GM12891 (cell line): ENCODE results near the gene ATG7.

Source experiments
- DNase-seq: peaks from one replicate; pipeline ENCODE4 v3.0.0; 2011; ENCODE audit warnings: low spot score; ENCODE audit not compliant: insufficient read length
- FAIRE-seq: peaks from 2 replicates; lab custom pipeline; 2011; peaks lifted over from hg19 to GRCh38; lab: Jason Lieb, UNC
- PAX5 ChIP-seq: IDR thresholded peaks from 2 replicates; pipeline ENCODE4 v1.6.1; 2011; ENCODE audit warnings: low read length, moderate library complexity, mild to moderate bottlenecking; ENCODE audit not compliant: insufficient read depth, severe bottlenecking
- POLR2A ChIP-seq: IDR thresholded peaks from 2 replicates; pipeline ENCODE4 v1.6.1; 2011; ENCODE audit warnings: low read depth, low read length, control low read depth
- POLR2AphosphoS5 ChIP-seq: IDR thresholded peaks from 2 replicates; pipeline ENCODE4 v1.6.1; 2011; ENCODE audit warnings: low read depth, low read length, control low read depth
- POU2F2 ChIP-seq: IDR thresholded peaks from 2 replicates; pipeline ENCODE4 v1.6.1; 2011; ENCODE audit warnings: low read depth, mild to moderate bottlenecking, control low read depth, low read length, moderate library complexity
- SPI1 ChIP-seq: IDR thresholded peaks from 2 replicates; pipeline ENCODE4 v1.6.1; 2011; ENCODE audit warnings: low read depth, low read length, control low read depth
- TAF1 ChIP-seq: IDR thresholded peaks from 2 replicates; pipeline ENCODE4 v1.6.1; 2011; ENCODE audit warnings: low read depth, low read length, control low read depth

The ATG7 gene

GRCh38 chr3:11275926-11276325 is 3.7 kb downstream of the ATG7 start:
- DNase-seq (no peak), FAIRE-seq (no peak)
- TF ChIP-seq PAX5 (no peak), TAF1 (no peak), POU2F2 (no peak), POLR2AphosphoS5 (no peak), POLR2A (no peak), SPI1 (no peak)

GRCh38 chr3:11276901-11277300 is 4.7 kb downstream of the ATG7 start:
- TF ChIP-seq POLR2AphosphoS5 (no peak), SPI1 (no peak), PAX5 (no peak), POU2F2 (no peak), POLR2A (no peak)

GRCh38 chr3:11282250-11283138 is 10.3 kb downstream of the ATG7 start:
- FAIRE-seq = no peak
- no peak for TF ChIP-seq POU2F2
- TF ChIP-seq PAX5 = no peak
- no peak for TF ChIP-seq POLR2A
- no peak for TF ChIP-seq POLR2AphosphoS5
- TF ChIP-seq TAF1 = no peak
- no peak for TF ChIP-seq SPI1
- DNase-seq = no peak

More at GRCh38 chr3:11276901-11277300, 4.7 kb downstream of the ATG7 start:
- DNase-seq (no peak), FAIRE-seq (no peak)

GRCh38 chr3:11283139-11283475 is 10.9 kb downstream of the ATG7 start:
- FAIRE-seq (no peak), DNase-seq (no peak)
- TF ChIP-seq POLR2AphosphoS5 (no peak), POU2F2 (no peak), POLR2A (no peak), PAX5 (no peak), TAF1 (no peak), SPI1 (no peak)

GRCh38 chr3:11284011-11284410 is 11.8 kb downstream of the ATG7 start:
- FAIRE-seq (no peak), DNase-seq (no peak)
- TF ChIP-seq TAF1 (no peak), POU2F2 (no peak), PAX5 (no peak), POLR2A (no peak), POLR2AphosphoS5 (no peak), SPI1 (no peak)

GRCh38 chr3:11285471-11285870 is 13.3 kb downstream of the ATG7 start:
- FAIRE-seq = no peak
- TF ChIP-seq POU2F2 = no peak
- TF ChIP-seq POLR2A = no peak
- no peak for TF ChIP-seq SPI1
- no peak for TF ChIP-seq TAF1
- no peak for TF ChIP-seq POLR2AphosphoS5
- TF ChIP-seq PAX5 = no peak
- DNase-seq = no peak

GRCh38 chr3:11287404-11287803 is 15.2 kb downstream of the ATG7 start:
- DNase-seq (no peak), FAIRE-seq (no peak)
- TF ChIP-seq POU2F2 (no peak), POLR2A (no peak), SPI1 (no peak), POLR2AphosphoS5 (no peak), PAX5 (no peak), TAF1 (no peak)

- no peak for FAIRE-seq
- DNase-seq = no peak
Measured at GRCh38 chr3:11288021-11288491, 15.9 kb downstream of the ATG7 start.

GRCh38 chr3:11288786-11289637 is 16.8 kb downstream of the ATG7 start:
- no peak for DNase-seq
- TF ChIP-seq PAX5 (no peak), TAF1 (no peak), SPI1 (peak; percentile 78), POU2F2 (no peak), POLR2A (no peak; the same call in 1 of the 2 replicates), POLR2AphosphoS5 (0 out of 2 replicates have a peak, but pooled peaks have one; percentile 21)
- peak; percentile 55 for FAIRE-seq

More at GRCh38 chr3:11288021-11288491, 15.9 kb downstream of the ATG7 start:
- TF ChIP-seq POLR2A (no peak), SPI1 (no peak), POU2F2 (no peak), TAF1 (no peak), PAX5 (no peak), POLR2AphosphoS5 (no peak)
